HepG2 (cell line): Measurements from ENCODE around the gene SORBS2. TPM values are rescaled to one million over a fixed set of nuclear protein-coding genes. Genes with fewer than 3 reads are reported as not detected.

Experiments
- ATAC-seq: fragments of 200-7000 bp; cut with Tn5 transposase; 3 replicates; pipeline ENCODE4 v1.9.1; 2020; ENCODE audit warnings: mild to moderate bottlenecking, moderate library complexity
- BruUV-seq: library from RNA; stranded (reverse); fragments of 400-500 nt; replicated peaks from 2 replicates; lab custom pipeline; 2021; lab: Mats Ljungman, UMichigan
- CTCF ChIA-PET: fragments of 300-600 bp; formaldehyde crosslinking; extraction: SDS; loops from one replicate; lab custom pipeline; 2021; ENCODE audit warnings: low total read pairs, inconsistent platforms, low intra/inter-chr PET ratio; lab: Yijun Ruan, JAX
- POLR2A ChIA-PET: fragments of 350-600 bp; sonication (Branson Sonifier 250); formaldehyde crosslinking; loops from one replicate; lab custom pipeline; 2020; ENCODE audit warnings: antibody characterized with exemption, inconsistent platforms; lab: Yijun Ruan, JAX
- DNase-seq: peaks from one replicate; pipeline ENCODE4 v3.0.0-alpha.2; 2015; ENCODE audit warnings: low spot score
- FAIRE-seq: peaks from 3 replicates; lab custom pipeline; 2011; peaks lifted over from hg19 to GRCh38; lab: Jason Lieb, UNC
- H2AFZ ChIP-seq: one replicate; pipeline ENCODE4 v1.6.1; 2011; ENCODE audit warnings: low read length, inconsistent platforms
- H3K27ac ChIP-seq: fragments of 300-600 bp; 3 replicates; pipeline ENCODE4 v1.8.0; 2011; ENCODE audit warnings: mixed run types, mild to moderate bottlenecking, mixed read lengths, low read length, inconsistent platforms; ENCODE audit not compliant: insufficient read depth; ENCODE audit errors: extremely low read length
- H3K27me3 ChIP-seq, 2 experiments: fragments of 200-600 bp in 1 of 2; 2 replicates in 1 of 2; 3 replicates in 1 of 2; pipeline versions ENCODE4 v1.6.0 to v1.8.0; 2011; ENCODE audit warnings: low read length in 2 of 2, mild to moderate bottlenecking in 2 of 2, moderate library complexity in 2 of 2, inconsistent platforms in 1 of 2; ENCODE audit not compliant: insufficient read depth in 2 of 2, control insufficient read depth in 1 of 2
- H3K36me3 ChIP-seq, 2 experiments: fragments of 200-600 bp in 1 of 2; replicated peaks in 1 of 2; 2 replicates in 1 of 2; 3 replicates in 1 of 2; pipeline versions ENCODE4 v1.5.1 to v1.8.0; 2011; ENCODE audit warnings: low read length in 2 of 2, inconsistent platforms in 1 of 2; ENCODE audit not compliant: insufficient read depth in 2 of 2, control insufficient read depth in 1 of 2
- H3K4me1 ChIP-seq: 2 replicates; pipeline ENCODE4 v1.5.1; 2012; ENCODE audit warnings: low read length, inconsistent platforms; ENCODE audit not compliant: insufficient read depth
- H3K4me2 ChIP-seq: 2 replicates; pipeline ENCODE4 v1.6.0; 2011; ENCODE audit warnings: low read depth, low read length, inconsistent platforms
- H3K4me3 ChIP-seq, 3 experiments: fragments of 200-600 bp in 1 of 3; sonication (generic), shearing (Covaris generic) in 1 of 3; replicated peaks in 1 of 3; 2 replicates each; pipeline ENCODE4 v1.5.1; 2011 to 2016; ENCODE audit warnings: low read length in 3 of 3, inconsistent platforms in 2 of 3, low read depth in 2 of 3, mild to moderate bottlenecking in 2 of 3, control low read depth in 1 of 3, mixed read lengths in 1 of 3; ENCODE audit not compliant: insufficient read depth in 1 of 3
- H3K79me2 ChIP-seq: one replicate; pipeline ENCODE4 v1.6.1; 2011; ENCODE audit warnings: low read length, inconsistent platforms; ENCODE audit not compliant: insufficient read depth
- H3K9ac ChIP-seq: 2 replicates; pipeline ENCODE4 v1.6.0; 2011; ENCODE audit warnings: mild to moderate bottlenecking, low read depth, low read length, inconsistent platforms; ENCODE audit not compliant: insufficient read depth
- H3K9me3 ChIP-seq: 2 replicates; pipeline ENCODE4 v1.5.1; 2012; ENCODE audit warnings: mild to moderate bottlenecking, low read length
- H4K20me1 ChIP-seq: 2 replicates; pipeline ENCODE4 v1.6.0; 2011; ENCODE audit warnings: inconsistent platforms, mild to moderate bottlenecking, low read length, moderate library complexity; ENCODE audit not compliant: insufficient read depth
- CBFB ChIP-seq: sonication (generic); formaldehyde crosslinking; IDR thresholded peaks from 2 replicates; pipeline ENCODE4 v1.4.0; 2020; ENCODE audit warnings: missing genetic modification reagents
- CTCF ChIP-seq: sonication (generic); formaldehyde crosslinking; IDR thresholded peaks from 2 replicates; pipeline ENCODE4 v1.5.0; 2020; ENCODE audit warnings: mild to moderate bottlenecking, missing genetic modification reagents, moderate library complexity
- DZIP1 ChIP-seq: sonication (generic); formaldehyde crosslinking; IDR thresholded peaks from 2 replicates; pipeline ENCODE4 v1.5.0; 2020; ENCODE audit warnings: mild to moderate bottlenecking, missing genetic modification reagents
- GPBP1L1 ChIP-seq: sonication (generic); formaldehyde crosslinking; IDR thresholded peaks from 2 replicates; pipeline ENCODE4 v1.5.0; 2020; ENCODE audit warnings: mild to moderate bottlenecking, missing genetic modification reagents
- GTF2F1 ChIP-seq: fragments of 150-350 bp; IDR thresholded peaks from 2 replicates; pipeline ENCODE4 v1.6.1; 2014; ENCODE audit warnings: low read length
- KMT2A ChIP-seq: sonication (generic); formaldehyde crosslinking; IDR thresholded peaks from 2 replicates; pipeline ENCODE4 v1.4.0; 2020; ENCODE audit warnings: missing genetic modification reagents
- MAF1 ChIP-seq: sonication (generic); formaldehyde crosslinking; IDR thresholded peaks from 2 replicates; pipeline ENCODE4 v1.5.0; 2020; ENCODE audit warnings: missing genetic modification reagents, borderline replicate concordance
- MIER3 ChIP-seq: IDR thresholded peaks from 2 replicates; pipeline ENCODE4 v1.6.1; 2016; ENCODE audit warnings: missing compliant biosample characterization, borderline replicate concordance
- NFE2L1 ChIP-seq: sonication (generic); formaldehyde crosslinking; IDR thresholded peaks from 2 replicates; pipeline ENCODE4 v1.4.0; 2020; ENCODE audit warnings: missing genetic modification reagents, mild to moderate bottlenecking, borderline replicate concordance
- PRDM15 ChIP-seq: sonication (generic); formaldehyde crosslinking; IDR thresholded peaks from 2 replicates; pipeline ENCODE4 v1.4.0; 2020; ENCODE audit warnings: missing genetic modification reagents
- RARG ChIP-seq: sonication (generic); formaldehyde crosslinking; IDR thresholded peaks from 2 replicates; pipeline ENCODE4 v1.4.0; 2020; ENCODE audit warnings: low read depth, mild to moderate bottlenecking, missing genetic modification reagents
- REXO4 ChIP-seq: sonication (generic); formaldehyde crosslinking; IDR thresholded peaks from 2 replicates; pipeline ENCODE4 v1.8.0; 2022; ENCODE audit warnings: missing genetic modification reagents, mild to moderate bottlenecking, borderline replicate concordance
- ZFY ChIP-seq: sonication (generic); formaldehyde crosslinking; IDR thresholded peaks from 2 replicates; pipeline ENCODE4 v1.4.0; 2020; ENCODE audit warnings: missing genetic modification reagents
- ZIK1 ChIP-seq: sonication (generic); formaldehyde crosslinking; IDR thresholded peaks from 2 replicates; pipeline ENCODE4 v1.5.0; 2020; ENCODE audit warnings: mild to moderate bottlenecking, low read depth, missing genetic modification reagents, borderline replicate concordance
- ZNF550 ChIP-seq: sonication (generic); formaldehyde crosslinking; IDR thresholded peaks from 2 replicates; pipeline ENCODE4 v1.4.0; 2020; ENCODE audit warnings: mild to moderate bottlenecking, missing genetic modification reagents, borderline replicate concordance
- ZNF557 ChIP-seq: sonication (generic); formaldehyde crosslinking; IDR thresholded peaks from 2 replicates; pipeline ENCODE4 v1.4.0; 2020; ENCODE audit warnings: missing genetic modification reagents
- WGBS: methylation state at CpG from one replicate; pipeline ENCODE4 v1.1.6; 2017; ENCODE audit warnings: low lambda C conversion rate; 5-methylcytosine and 5-hydroxymethylcytosine counted together
- in situ Hi-C: cut with HindIII; loops from 2 replicates; pipeline ENCODE4 v1.10.0; 2017; ENCODE audit warnings: low pct_unique_long_range_greater_than_20kb; ENCODE audit not compliant: extremely low pct_ligation_motif_present
- intact Hi-C: fragments of 100-400 bp; cut with micrococcal nuclease; formaldehyde crosslinking; loops from one replicate; pipeline ENCODE4 v1.10.0; 2022; ENCODE audit not compliant: unreplicated experiment
- polyA plus RNA-seq, 8 experiments: library from polyadenylated mRNA; depleted of rRNA in 3 of 8; stranded (reverse) in 7 of 8; unstranded in 1 of 8; fragments of >200 nt; fragmentation: Illumina TruSeq in 4 of 8; extraction: Trizol in 4 of 8; gene quantifications; 2 replicates each; pipeline versions ENCODE4 v1.2.1 to v1.2.3, GENCODE V29; 2011 to 2016; ENCODE audit warnings: low read depth in 4 of 8, missing spikeins in 1 of 8, mixed read lengths in 1 of 8; ENCODE audit not compliant: insufficient read depth in 1 of 8
- total RNA-seq, 5 experiments: library from RNA; depleted of rRNA; stranded (reverse); fragments of >200 nt; fragmentation: Illumina TruSeq; extraction: Trizol; gene quantifications; 2 replicates each; pipeline ENCODE4 v1.2.3, GENCODE V29; 2016; ENCODE audit warnings: low read depth in 1 of 5

SORBS2 gene
- total and polyA plus RNA-seq, 2 of the 13 experiments (the other 11 are each of a cell fraction or from before 2014, with no cell fraction given), result 25.0 to 80.5 TPM

- H3K4me3 ChIP-seq, result no peak overlapping the region
- TF ChIP-seq MAF1 (CRISPR knock-in tag), result no peak
- TF ChIP-seq CBFB (CRISPR knock-in tag), result no peak
- no peak for TF ChIP-seq ZNF550 (CRISPR knock-in tag)
- TF ChIP-seq CTCF (CRISPR knock-in tag), result no peak
- TF ChIP-seq REXO4 (CRISPR knock-in tag), result no peak
- TF ChIP-seq ZFY (CRISPR knock-in tag), result no peak
- no peak for TF ChIP-seq ZNF557 (CRISPR knock-in tag)
- TF ChIP-seq GPBP1L1 (CRISPR knock-in tag), result no peak
- no peak for TF ChIP-seq GTF2F1
- TF ChIP-seq RARG (CRISPR knock-in tag), result no peak
- TF ChIP-seq NFE2L1, result no peak
- TF ChIP-seq MIER3 (CRISPR knock-in tag), result no peak
- no peak for TF ChIP-seq DZIP1 (CRISPR knock-in tag)
- TF ChIP-seq ZIK1 (CRISPR knock-in tag), result no peak
- no peak for TF ChIP-seq KMT2A (CRISPR knock-in tag)
- TF ChIP-seq PRDM15 (CRISPR knock-in tag), result no peak
These were observed 18.3 kb downstream of the SORBS2 start for GRCh38 chr4:185793716-185794115.

More at GRCh38 chr4:185793716-185794115, 18.3 kb downstream of the SORBS2 start:
- intact Hi-C loops (loop anchor here (2.0 kb wide), 1 partner anchor 19 kb away; no protein-coding TSS in a partner anchor), in situ Hi-C loops (no loop called here)
- Histone ChIP-seq H3K4me1 (peaks cover 43% of the 10 kb centered on the region), H2AFZ (no peak overlapping the region), H3K27ac (peak overlapping the region; percentile 68), H3K9ac (no peak overlapping the region), H3K79me2 (peaks cover 13% of the 10 kb centered on the region), H3K36me3 (peaks cover 2 to 4% of the 10 kb centered on the region in 2 experiments; a peak in 1 of 5 replicates), H3K9me3 (no peaks in the 10 kb centered on the region), H3K27me3 (no peaks in the 10 kb centered on the region), H3K4me2 (no peak overlapping the region), H4K20me1 (no peaks in the 10 kb centered on the region)
- no TSS peak for BruUV-seq
- POLR2A ChIA-PET, result interaction anchor here (1.3 to 1.5 kb wide), 2 partner anchors 17 to 18 kb away, joined by 3 to 4 read pairs; partner anchors contain the start of gene SORBS2
- DNase-seq (no peak), ATAC-seq (no peak), FAIRE-seq (no peak)
- CTCF ChIA-PET, result no interaction called here
- WGBS, result 82% methylated on average over 4 of the region's 4 CpGs
